Activated effector memory CD4-positive, alpha-beta T cell treated with Interleukin-2 at 50 U/mL for 16 hours (primary cell): ENCODE measurements around the gene FASTKD1.
"Not testable (repeated sequence)": the region's sequence is repeated elsewhere in the genome, so short reads cannot be mapped to it uniquely, and the experiment has no call there.

Source experiments
- DNase-seq: peaks from one replicate; pipeline ENCODE4 v3.0.0-alpha.2; 2020

Gene FASTKD1

DNA sequence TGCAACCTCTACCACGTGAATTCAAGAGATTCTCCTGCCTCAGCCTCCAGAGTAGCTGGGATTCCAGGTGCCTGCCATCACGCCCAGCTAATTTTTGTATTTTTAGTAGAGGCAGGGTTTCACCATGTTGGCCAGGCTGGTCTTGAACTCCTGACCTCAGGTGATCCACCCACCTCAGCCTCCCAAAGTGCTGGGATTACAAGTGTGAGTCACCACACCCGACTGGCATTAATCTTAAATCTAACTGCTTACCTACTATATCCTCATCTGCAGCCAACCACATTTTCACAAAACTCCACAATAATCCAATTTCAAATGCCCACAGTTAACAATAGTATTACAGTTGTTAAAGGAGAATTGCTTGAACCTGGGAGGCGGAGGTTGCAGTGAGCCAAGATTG is 2.9 kb downstream of the FASTKD1 start:
- not testable (repeated sequence) for DNase-seq

DNA sequence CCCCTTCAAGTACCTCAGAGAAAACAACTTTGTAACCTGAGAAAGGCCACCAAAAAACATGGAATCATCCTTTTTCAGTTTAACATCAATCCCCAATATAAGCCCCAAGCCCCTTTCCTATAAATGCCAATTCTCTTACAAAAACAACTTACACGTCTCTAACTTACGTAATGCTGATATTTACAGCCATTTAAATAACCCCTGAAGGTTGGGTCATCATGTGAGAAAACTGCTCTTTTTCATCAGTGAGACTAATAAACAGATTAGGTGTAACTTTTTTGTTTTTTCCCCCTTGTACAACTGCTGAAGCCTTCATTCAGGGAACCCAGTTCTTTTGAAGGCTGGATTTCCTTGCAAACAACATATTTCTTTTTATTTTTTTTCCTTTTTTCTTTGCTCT is 3.7 kb downstream of the FASTKD1 start:
- DNase-seq, result no peak

DNA sequence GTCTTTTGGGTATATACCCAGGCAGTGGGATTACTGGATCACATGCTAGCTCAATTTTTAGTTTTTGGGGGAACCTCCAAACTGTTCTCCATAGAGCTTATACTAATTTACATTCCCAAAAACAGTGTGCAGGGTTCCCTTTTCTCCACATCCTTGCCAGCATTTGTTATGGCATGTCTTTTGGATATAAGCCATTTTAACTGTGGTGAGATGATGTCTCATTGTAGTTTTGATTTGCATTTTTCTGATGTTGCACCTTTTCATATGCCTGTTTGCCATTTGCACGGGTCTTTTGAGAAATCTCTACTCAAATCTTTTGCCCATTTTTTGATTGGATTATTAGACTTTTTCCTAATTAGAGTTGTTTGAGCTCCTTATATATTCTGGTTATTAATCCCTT is 8.0 kb downstream of the FASTKD1 start:
- DNase-seq, result no peak

DNA sequence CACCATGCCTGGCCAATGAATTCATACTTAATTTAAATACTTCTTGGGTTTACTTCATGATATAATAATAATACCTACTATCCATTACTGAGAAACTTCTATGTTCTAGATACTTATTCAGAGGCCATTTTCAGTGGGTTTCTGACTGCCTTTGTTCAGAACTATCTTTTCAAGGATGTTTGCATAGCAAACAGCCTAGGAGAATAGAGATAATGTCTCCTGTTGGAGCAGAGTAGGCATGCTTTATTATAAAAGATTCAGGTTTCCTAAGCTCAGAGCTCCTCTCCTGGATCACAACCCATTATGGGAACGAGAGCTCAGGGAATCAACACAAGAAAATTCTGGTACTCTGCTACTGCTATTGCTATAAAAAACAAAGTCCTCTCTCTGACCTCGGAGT is 11.1 kb downstream of the FASTKD1 start:
- DNase-seq, result no peak

DNA sequence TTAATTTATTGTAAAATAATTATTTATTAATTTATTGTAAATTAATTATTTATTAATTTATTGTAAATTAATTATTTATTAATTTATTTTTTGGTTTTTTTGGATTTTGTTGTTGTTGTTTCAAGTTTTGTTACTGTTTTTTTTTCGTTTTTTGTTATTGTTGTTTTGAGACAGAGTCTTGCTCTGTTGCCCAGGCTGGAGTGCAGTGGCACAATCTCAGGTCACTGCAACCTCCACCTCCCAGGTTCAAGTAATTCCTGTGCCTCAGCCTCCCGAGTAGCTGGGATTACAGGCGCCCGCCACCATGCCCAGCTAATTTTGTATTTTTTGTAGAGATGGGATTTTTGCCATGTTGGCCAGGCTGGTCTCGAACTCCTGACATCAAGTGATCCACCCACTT is 11.6 kb downstream of the FASTKD1 start:
- DNase-seq, result not testable (repeated sequence)

DNA sequence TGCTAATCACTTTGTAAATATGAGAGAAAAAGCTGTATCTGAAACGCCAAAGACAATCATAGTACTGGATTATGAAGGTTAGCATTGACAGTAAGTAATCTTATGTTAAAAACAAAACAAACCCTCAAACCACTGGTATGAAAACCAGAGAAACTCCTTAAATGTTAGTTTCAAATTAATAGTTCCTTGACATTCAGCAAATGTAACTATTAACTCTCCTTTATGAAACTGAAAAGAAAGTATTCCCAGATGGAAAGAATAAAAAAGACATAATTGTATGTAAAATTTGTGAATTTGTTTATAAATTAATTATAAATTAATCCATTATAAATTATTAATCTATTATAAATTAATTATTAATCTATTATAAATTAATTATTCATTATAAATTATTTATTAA is 12.3 kb downstream of the FASTKD1 start:
- DNase-seq, result no peak

DNA sequence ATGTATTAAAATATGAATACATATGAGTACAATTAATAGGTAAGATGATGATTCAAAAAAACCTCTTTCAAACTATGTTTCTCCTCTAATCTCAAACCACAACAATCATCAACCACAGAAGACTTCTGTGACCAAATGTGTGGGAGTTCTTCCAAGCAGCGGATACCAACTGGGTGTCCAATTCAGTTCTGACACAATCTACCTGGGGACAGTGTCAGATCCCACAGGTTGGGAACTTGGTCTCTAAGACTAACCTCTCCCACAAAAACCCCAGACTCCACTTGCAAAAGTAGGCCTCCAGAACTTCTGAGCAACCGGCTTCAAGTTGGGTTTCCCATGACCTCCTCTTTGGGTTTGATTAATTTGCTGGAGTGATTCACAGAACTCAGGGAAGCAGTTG is 26.9 kb downstream of the FASTKD1 start:
- no peak for DNase-seq

DNA sequence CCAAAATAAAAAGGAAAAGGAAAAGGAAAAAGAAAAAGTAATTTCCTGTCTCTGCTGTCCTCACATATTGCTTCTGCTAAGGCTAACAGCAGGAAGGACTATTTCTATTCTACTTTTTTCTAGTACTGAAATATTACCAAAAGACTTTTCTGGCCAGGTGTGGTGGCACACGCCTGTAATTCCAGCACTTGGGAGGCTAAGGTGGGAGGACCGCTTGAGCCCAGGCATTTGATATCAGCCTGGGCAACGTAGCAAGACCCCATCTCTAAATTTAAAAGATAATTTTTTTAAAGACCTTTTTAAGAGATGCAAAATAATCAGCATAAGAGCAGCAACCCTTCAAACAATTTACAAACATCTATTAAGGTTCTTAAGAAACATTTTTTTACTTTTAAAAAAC is 31.2 kb downstream of the FASTKD1 start:
- no peak for DNase-seq

DNA sequence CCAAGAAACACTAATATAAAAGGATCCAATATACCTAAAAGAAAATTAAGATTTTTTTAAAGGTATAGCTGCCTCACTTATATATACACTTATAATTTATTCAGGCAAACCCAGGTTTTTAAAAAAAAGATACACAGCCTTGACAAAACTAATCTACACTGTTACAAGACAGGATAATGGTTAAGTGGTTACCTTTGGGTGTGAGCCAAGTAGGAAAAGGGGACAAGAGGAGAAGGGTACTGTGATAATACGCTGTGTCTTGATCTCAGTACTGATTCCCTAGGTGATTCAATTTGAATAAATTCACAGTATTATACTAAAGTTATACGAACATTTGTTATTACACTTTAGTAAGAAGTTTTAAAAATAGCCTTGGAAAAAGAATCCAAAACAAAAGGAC is 33.5 kb downstream of the FASTKD1 start:
- no peak for DNase-seq

DNA sequence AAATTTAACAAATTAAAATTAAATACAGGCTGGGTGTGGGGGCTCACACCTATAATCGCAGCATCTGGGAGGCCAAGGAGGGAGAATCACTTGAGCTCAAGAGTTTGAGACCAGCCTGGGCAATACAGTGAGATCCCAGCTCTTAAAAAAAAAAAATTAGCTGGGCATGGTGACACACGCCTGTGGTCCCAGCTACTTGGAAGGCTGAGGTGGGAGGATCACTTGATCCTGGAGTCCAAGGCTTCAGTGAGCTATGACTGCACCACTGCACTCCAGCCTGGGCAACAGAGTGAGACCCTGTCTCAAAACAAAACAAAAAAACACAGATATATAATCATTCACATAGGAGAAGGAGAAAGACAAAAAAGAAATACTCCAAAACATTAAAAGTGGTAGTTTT is 34.2 kb downstream of the FASTKD1 start:
- not testable (repeated sequence) for DNase-seq

DNA sequence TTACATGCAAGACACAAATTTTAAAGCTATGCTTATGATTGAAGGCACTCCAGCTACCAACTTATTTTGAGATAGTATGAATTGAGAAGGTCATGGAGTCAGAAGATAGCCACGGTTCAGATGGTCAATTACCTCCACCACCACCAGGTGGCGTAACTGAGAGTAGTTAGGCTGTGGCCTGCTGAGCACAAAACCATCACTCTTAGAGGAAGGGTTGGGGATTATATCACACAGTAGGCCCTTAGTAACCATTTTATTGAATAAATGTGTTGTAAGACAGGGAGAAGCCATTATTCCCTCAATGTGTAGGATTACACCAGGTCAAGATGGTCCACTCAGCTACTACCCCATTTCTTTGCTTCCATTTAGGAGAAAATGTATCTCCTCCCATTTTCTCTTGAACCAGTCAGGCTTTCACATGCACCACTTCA is 45.4 kb downstream of the FASTKD1 start:
- DNase-seq, result peak; percentile 52

DNA sequence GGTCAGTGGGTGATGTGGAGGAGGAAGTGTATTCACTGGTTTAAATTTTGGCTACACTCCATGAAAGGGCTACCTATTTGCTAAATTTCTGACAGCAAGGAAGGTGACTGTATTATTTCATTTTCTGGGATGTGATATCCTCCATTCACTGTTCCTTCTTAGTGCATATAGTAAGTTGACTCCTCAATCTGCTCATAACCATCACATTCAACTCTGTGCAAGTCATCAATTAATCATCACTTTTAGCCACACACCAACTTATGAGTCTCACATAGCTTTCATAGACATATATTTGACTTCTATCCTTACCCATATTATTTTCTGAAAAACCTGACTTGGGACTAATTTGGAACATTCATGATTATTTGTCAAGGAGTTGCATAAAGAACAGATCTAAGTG is 47.2 kb downstream of the FASTKD1 start:
- no peak for DNase-seq

DNA sequence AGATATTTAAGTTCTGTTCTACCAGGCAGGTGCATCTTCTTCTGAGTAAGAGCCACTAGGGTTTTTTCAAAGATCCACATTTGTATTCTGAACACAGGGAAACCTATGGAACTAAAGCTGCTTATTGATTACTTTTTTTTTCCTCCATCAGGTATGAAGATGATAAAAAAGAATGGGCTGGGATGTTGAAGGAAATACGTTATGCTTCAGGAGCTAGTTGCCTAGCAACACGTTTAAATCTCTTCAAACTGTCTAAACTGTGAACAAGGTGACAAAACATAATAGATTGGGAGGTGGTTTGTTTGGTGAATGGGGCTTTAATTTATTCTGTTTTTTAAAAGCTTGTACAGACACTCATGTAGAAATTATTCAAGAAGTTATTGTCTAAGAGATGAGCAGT is 48.2 kb downstream of the FASTKD1 start:
- DNase-seq, result no peak

DNA sequence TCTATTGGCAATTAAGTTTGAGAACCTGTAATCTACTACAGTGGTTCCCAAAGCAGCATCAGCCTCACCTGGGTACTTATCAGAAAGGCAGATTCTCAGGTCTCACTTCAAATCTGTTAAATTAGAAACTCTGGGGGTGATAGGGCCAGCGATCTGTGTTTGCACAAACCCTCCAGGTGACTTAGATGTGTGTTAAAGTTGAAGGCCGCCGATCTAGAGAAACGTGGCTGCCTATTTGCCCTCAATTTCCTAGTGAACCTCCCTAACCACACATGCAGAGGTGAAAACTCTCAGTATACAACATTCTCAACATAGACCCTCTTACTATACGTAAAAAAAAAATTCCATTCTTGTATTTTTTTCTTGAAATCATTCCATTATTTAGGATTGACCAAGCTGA is 50.0 kb downstream of the FASTKD1 start:
- DNase-seq, result no peak

DNA sequence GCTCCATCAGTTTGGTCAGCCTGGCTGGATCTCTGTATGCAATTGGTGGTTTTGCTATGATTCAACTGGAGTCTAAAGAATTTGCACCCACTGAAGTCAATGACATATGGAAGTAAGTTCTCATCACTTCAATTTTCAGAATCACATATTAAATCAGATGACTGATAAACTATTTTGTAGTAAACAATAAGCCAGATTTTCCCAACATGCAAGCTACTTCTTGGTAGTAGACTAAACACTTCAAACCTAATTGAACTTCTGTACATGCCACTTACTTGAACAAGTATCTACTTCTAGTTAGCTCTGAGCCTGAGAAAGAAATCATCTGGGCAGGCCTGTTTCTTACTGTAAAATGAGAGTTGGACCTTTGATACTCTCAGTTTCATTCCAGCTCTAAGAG is 52.8 kb downstream of the FASTKD1 start:
- no peak for DNase-seq

DNA sequence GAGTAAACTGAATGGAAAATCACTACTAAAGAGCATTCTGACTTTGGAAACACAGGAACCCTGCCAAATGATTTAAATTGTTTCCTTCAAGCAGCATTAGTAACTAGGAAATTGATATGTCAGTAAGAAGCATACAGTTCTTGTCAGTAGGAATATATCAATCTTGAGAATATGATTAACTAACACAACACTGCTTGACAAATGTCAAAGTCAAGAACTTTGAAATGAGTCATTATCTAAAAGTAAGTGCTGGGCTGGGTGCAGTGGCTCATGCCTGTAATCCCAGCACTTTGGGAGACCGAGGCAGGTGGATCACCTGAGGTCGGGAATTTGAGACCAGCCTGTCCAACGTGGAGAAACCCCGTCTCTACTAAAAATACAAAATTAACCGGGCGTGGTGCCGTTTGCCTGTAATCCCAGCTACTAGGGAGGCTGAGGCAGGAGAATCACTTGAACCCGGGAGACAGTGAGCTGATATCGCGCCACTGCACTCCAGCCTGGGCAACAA is 57.1 kb downstream of the FASTKD1 start:
- DNase-seq, result not testable (repeated sequence)

DNA sequence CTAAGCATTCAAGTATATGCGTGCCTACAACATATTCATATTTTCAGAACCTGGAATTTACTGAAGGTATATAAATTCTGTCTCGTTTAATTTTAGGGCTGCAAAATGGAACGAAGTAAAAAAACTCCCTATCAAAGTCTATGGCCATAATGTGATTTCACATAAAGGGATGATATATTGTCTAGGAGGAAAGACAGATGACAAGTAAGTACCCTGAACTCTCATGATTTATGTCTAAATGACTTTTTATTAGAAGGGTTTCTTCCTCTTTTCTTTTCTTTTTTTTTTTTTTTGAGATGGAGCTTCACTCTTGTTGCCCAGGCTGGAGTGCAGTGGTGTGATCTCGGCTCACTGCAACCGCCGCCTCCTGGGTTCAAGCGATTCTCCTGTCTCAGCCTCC is 58.9 kb downstream of the FASTKD1 start:
- DNase-seq, result not testable (repeated sequence)

DNA sequence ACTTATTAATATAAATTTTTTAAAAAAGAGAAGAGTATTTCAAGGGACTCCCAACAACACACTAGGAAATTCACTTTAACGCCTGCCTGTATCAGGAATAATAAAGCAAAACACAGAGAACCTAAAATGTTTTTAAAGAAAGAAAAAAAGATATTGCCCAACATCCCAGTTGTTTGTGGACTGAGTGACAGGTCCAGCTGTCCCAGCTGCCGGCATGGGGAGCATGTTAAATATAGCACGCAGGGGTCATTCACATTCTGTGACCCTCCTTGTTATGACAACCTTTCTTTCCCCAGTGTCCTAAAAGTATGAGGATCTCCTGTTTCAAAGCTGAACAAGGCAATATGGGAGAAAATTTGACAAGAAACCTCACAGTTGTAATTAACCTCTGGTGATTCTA is 59.7 kb downstream of the FASTKD1 start:
- DNase-seq, result no peak

DNA sequence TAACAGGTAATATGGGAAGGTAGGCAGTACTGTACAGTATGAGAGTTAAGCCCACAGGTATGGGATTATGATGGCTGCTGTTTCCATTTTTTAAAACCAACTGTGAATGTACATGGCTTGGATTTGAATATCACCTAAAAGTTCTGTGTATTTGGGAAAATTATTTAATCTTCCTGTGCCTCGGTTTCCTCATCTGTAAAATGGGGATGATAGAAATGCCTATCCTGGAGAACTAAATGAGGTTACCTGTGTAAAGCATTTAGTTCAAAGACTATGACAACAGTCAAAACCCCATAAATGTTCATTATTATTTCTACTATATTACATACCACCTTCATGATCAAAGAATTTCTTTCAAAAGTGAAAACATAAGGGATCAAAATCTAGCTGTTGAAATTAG is 60.6 kb downstream of the FASTKD1 start:
- no peak for DNase-seq

DNA sequence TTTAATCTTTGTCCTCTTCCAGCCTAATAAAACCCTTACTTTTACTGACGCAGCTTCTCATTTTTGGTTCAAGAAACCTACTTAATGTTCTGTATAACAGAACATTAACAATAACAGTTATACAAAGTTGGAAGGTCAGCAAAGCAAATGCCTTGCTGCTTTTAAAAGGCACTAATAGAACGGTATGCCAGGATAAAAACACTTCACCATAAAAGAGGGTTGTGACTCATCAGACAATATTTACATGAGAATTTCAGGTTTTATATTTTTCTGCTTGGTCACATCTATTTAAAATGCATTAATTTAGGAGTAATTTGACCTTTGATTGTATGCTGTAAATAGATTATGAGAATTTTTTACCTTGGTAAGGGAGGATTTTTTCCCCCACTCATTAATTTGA is 61.1 kb downstream of the FASTKD1 start:
- no peak for DNase-seq

DNA sequence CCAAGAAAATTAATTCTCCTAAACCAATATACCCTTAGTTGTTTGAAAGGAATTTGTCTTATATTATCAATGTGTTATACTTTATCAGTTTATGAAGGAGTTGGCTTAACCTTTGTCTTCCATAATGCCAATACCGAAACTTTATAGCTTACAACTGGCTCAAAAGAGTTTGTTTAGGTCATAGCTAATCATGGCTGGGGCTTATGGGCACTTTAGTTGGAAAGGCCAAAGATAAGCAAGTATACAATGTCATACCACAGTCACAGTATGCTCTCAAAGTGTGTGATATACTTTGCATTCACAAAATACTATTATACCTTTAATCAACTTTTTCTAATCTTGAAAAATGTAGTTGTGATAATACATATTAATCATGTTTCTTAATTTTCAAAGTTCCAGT is 61.8 kb downstream of the FASTKD1 start:
- DNase-seq, result no peak

DNA sequence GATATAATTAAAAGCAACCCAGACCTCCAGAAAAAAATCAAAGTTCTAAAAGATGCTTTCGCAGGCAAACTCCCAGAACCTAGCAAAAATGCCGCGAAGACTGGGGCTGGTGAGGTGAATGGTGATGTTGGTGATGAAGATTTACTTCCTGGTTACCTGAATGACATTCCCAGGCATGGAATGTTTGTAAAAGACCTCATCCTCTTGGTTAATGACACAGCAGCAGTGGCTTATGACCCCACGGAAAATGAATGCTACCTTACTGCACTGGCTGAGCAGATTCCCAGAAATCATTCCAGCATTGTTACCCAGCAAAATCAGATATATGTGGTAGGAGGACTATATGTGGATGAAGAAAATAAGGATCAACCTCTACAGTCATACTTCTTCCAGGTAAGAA is 63.2 kb downstream of the FASTKD1 start:
- no peak for DNase-seq

DNA sequence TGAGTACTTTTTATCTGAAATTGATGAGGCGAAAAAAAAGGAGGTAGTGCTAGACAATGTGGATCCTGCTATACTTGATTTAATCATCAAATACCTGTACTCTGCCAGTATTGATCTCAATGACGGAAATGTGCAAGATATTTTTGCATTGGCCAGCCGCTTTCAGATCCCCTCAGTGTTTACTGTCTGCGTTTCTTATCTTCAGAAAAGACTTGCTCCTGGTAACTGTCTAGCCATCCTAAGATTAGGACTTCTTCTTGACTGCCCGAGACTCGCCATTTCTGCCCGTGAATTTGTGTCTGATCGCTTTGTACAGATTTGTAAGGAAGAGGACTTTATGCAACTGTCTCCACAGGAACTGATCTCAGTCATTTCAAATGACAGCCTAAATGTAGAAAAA is 63.7 kb downstream of the FASTKD1 start:
- no peak for DNase-seq

DNA sequence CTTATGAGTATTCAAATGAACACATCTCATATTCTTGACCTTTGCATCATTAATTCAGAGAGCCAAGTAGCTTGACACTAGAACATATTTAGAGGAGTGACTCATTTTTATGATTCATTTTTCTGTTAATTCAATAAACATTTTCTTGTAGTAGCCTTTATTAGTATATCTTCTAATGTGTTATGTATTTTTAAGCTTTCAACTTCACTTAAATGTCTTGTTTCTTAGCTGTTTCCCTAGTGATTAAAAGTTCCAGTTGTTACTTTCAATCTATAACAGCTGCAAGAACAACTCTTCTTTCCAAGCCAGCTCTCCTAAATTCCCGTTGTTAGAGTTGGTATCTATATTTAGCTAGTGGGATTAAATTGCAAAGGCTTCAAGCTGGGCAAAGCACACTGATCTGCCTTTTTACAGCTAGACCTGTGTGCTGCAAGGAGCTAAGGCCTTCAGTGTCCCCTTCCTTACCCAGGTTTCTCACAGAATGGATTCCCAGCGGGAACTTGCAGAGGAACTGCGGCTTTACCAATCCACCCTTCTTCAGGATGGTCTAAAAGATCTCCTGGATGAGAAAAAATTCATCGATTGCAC is 64.3 kb downstream of the FASTKD1 start, which contains the start of gene KLHL41:
KLHL41 (plus strand) TSS at position 405 of the 588 bp plus-strand sequence; CDS start at position 482, 77 bp downstream.
- DNase-seq, result no peak

DNA sequence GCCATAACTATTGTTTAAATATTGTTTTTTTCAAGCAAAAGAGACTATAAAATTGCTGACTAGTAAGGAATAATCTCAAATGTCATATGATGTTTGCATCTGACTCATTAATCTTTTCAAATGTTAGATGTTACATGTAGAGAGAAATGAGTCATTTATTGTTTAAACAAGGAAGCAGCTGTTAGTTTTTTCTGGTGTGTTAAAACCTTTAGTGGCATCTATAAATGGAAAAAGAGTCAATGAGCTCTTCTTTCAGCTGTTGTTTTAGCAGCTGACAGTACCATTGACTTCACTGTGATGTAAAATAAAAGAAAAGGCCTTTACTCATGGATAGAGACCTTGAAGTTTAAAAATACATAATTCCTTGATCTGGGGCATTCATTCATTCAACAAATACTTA is 66.0 kb downstream of the FASTKD1 start:
- no peak for DNase-seq
